K562 (cell line): Measurements from ENCODE around the gene SNAPC3. TPM values are rescaled to one million over a fixed set of nuclear protein-coding genes. Genes with fewer than 3 reads are reported as not detected.

Experiments
- CBX2 ChIP-seq: fragments of 200-600 bp; sonication (generic); IDR thresholded peaks from one replicate; pipeline ENCODE4 v1.6.1; 2012; ENCODE audit warnings: mild to moderate bottlenecking, low read length, inconsistent platforms; ENCODE audit not compliant: insufficient read depth, poor library complexity, severe bottlenecking
- CBX5 ChIP-seq: IDR thresholded peaks from 2 replicates; pipeline ENCODE4 v1.6.1; 2014; ENCODE audit warnings: low read depth, borderline replicate concordance
- CCAR2 ChIP-seq: fragments of 200-400 bp; formaldehyde crosslinking; IDR thresholded peaks from 2 replicates; pipeline ENCODE4 v1.6.1; 2017; ENCODE audit warnings: mild to moderate bottlenecking, low read depth, low read length
- CXXC5 ChIP-seq: fragments of 250-450 bp; sonication (Bioruptor Pico); IDR thresholded peaks from 2 replicates; pipeline ENCODE4 v1.8.0; 2022; ENCODE audit warnings: inconsistent platforms, mild to moderate bottlenecking, moderate library complexity
- FOXP1 ChIP-seq: sonication (generic); formaldehyde crosslinking; IDR thresholded peaks from 2 replicates; pipeline ENCODE4 v1.8.0; 2022; ENCODE audit warnings: mild to moderate bottlenecking, missing genetic modification reagents
- KDM5B ChIP-seq: fragments of 200-600 bp; sonication (generic); IDR thresholded peaks from 2 replicates; pipeline ENCODE4 v1.6.1; 2012; ENCODE audit warnings: low read depth, mild to moderate bottlenecking, moderate library complexity, low read length, control low read depth, inconsistent platforms; ENCODE audit not compliant: insufficient replicate concordance
- MCM3 ChIP-seq: fragments of 450-650 bp; IDR thresholded peaks from 2 replicates; pipeline ENCODE4 v1.6.1; 2016
- MYBL2 ChIP-seq, 2 experiments: fragments of 450-650 bp in 1 of 2; sonication (generic) in 1 of 2; formaldehyde crosslinking in 1 of 2; IDR thresholded peaks; 2 replicates each; pipeline versions ENCODE4 v1.6.1 to v1.8.1; 2017 to 2022; ENCODE audit warnings: borderline replicate concordance in 1 of 2, inconsistent platforms in 1 of 2, low read depth in 1 of 2, mild to moderate bottlenecking in 1 of 2, missing genetic modification reagents in 1 of 2, moderate library complexity in 1 of 2
- NFE2 ChIP-seq: IDR thresholded peaks from 2 replicates; pipeline ENCODE4 v1.6.1; 2014; ENCODE audit warnings: antibody characterized with exemption, low read depth
- PCBP2 ChIP-seq: fragments of 200-400 bp; formaldehyde crosslinking; IDR thresholded peaks from 2 replicates; pipeline ENCODE4 v1.6.1; 2018; ENCODE audit warnings: low read length, low read depth, mild to moderate bottlenecking, moderate library complexity; ENCODE audit not compliant: poor library complexity, severe bottlenecking
- RBM17 ChIP-seq: fragments of 200-400 bp; formaldehyde crosslinking; IDR thresholded peaks from 2 replicates; pipeline ENCODE4 v1.6.1; 2017; ENCODE audit warnings: low read depth, mild to moderate bottlenecking, low read length, borderline replicate concordance
- RBM39 ChIP-seq: fragments of 200-400 bp; formaldehyde crosslinking; optimal IDR thresholded peaks from 2 replicates; pipeline ENCODE3; 2018; ENCODE audit warnings: low read depth, low read length
- SMAD3 ChIP-seq: fragments of 450-650 bp; formaldehyde crosslinking; conservative IDR thresholded peaks from 2 replicates; pipeline ENCODE4 v1.4.0; 2020; ENCODE audit warnings: mild to moderate bottlenecking
- ZBTB7A ChIP-seq: IDR thresholded peaks from 2 replicates; pipeline ENCODE4 v1.6.1; 2011; ENCODE audit warnings: low read depth, mild to moderate bottlenecking, low read length, moderate library complexity, borderline replicate concordance; ENCODE audit not compliant: control insufficient read depth
- ZNF584 ChIP-seq: fragments of 200-800 bp; sonication (Bioruptor generic); IDR thresholded peaks from 2 replicates; pipeline ENCODE4 v1.6.1; 2016; ENCODE audit warnings: low read depth, mild to moderate bottlenecking, missing genetic modification characterization, missing compliant biosample characterization
- ZNF699 ChIP-seq: fragments of 250-450 bp; sonication (Bioruptor Pico); IDR thresholded peaks from 2 replicates; pipeline ENCODE4 v1.8.0; 2021; ENCODE audit warnings: mild to moderate bottlenecking, moderate library complexity; ENCODE audit not compliant: insufficient replicate concordance
- polyA plus RNA-seq, 8 experiments: library from polyadenylated mRNA; depleted of rRNA in 4 of 8; stranded (reverse) in 5 of 8; unstranded in 3 of 8; fragments of >200 nt; fragmentation: Nextera tagmentation in 2 of 8; fragmentation: Illumina TruSeq in 1 of 8; extraction: Ambion mirVana in 2 of 8; extraction: Trizol in 1 of 8; gene quantifications; 2 replicates each; pipeline versions ENCODE4 v1.2.1 to v1.2.3, GENCODE V29; 2011 to 2014; ENCODE audit warnings: inconsistent platforms in 1 of 8, missing spikeins in 1 of 8
- total RNA-seq, 7 experiments: library from RNA; depleted of rRNA in 6 of 7; stranded (reverse); fragments of >200 nt in 6 of 7; fragmentation: Illumina TruSeq in 2 of 7; extraction: Trizol in 2 of 7; gene quantifications; 2 replicates each; pipeline versions ENCODE4 v1.2.1 to v1.2.3, GENCODE V29; 2011 to 2021; ENCODE audit warnings: low replicate concordance in 1 of 7
- TF ChIP-seq, protein P1 (sequence below), 2 experiments: IDR thresholded peaks in 1 of 2; conservative IDR thresholded peaks in 1 of 2; 2 replicates each; pipeline ENCODE4 v1.6.1; 2016; ENCODE audit warnings: low read depth in 2 of 2, mild to moderate bottlenecking in 1 of 2, missing compliant biosample characterization in 1 of 2, missing genetic modification characterization in 1 of 2, moderate library complexity in 1 of 2
- TF ChIP-seq, protein P2 (sequence below): sonication (generic); formaldehyde crosslinking; IDR thresholded peaks from 2 replicates; pipeline ENCODE4 v1.8.0; 2022; ENCODE audit warnings: missing genetic modification reagents, mild to moderate bottlenecking, borderline replicate concordance
- TF ChIP-seq, protein P3 (sequence below): fragments of 250-450 bp; sonication (Bioruptor Pico); IDR thresholded peaks from 2 replicates; pipeline ENCODE4 v1.8.0; 2022; ENCODE audit warnings: moderate library complexity, mild to moderate bottlenecking, inconsistent platforms
- TF ChIP-seq, protein P4 (sequence below): fragments of 450-650 bp; formaldehyde crosslinking; IDR thresholded peaks from 2 replicates; pipeline ENCODE4 v1.4.0; 2020; ENCODE audit warnings: mild to moderate bottlenecking, moderate library complexity

SNAPC3 gene
- total and polyA plus RNA-seq, 9 of the 15 experiments (the other 6 are each of a cell fraction or from before 2014, with no cell fraction given) = 2.3 to 38.9 (median 19.8) TPM

DNA sequence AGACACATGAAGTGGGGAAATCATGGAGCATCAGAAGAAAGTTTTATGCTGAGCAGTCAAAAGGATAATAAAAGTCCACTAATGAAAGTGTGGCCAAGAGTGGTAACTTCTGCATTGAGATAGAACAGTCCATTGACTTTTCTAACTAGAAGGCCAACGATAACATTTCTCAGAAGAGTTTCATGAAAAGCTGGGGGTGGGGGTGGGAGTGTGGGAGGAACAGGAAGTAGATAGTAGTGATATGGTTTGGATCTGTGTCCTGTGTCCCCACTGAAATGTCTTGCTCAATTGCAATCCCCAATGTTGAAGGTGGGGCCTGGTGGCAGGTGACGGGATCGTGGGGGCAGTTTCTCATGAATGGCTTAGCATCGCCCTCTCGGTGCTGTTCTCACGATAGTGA, 36.2 kb upstream of the SNAPC3 start (continued):
- TF ChIP-seq, protein P1, sequence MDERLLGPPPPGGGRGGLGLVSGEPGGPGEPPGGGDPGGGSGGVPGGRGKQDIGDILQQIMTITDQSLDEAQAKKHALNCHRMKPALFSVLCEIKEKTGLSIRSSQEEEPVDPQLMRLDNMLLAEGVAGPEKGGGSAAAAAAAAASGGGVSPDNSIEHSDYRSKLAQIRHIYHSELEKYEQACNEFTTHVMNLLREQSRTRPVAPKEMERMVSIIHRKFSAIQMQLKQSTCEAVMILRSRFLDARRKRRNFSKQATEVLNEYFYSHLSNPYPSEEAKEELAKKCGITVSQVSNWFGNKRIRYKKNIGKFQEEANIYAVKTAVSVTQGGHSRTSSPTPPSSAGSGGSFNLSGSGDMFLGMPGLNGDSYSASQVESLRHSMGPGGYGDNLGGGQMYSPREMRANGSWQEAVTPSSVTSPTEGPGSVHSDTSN (CRISPR knock-in tag; IDR thresholded peaks at IDR 0.05; ENCODE audit: low read depth) = no peak
- TF ChIP-seq, protein P1 (tag; conservative IDR thresholded peaks at IDR 0.05; ENCODE audit: low read depth) = no peak
- TF ChIP-seq KDM5B (no peak), FOXP1 (CRISPR knock-in tag) (no peak), MYBL2 (IDR thresholded peaks at IDR 0.05; ENCODE audit: low read depth) (no peak), MYBL2 (CRISPR knock-in tag; IDR thresholded peaks at IDR 0.05; ENCODE audit: borderline replicate concordance) (no peak), PCBP2 (no peak), CXXC5 (CRISPR knock-in tag) (peak; percentile 46; the same call in 1 of the 2 replicates), SMAD3 (CRISPR knock-in tag) (no peak), CBX2 (no peak), MCM3 (no peak), ZNF699 (CRISPR knock-in tag) (no peak), ZNF584 (CRISPR knock-in tag) (no peak), ZBTB7A (no peak), RBM39 (no peak), CBX5 (no peak), NFE2 (no peak), RBM17 (no peak), CCAR2 (no peak)
- TF ChIP-seq, protein P2, sequence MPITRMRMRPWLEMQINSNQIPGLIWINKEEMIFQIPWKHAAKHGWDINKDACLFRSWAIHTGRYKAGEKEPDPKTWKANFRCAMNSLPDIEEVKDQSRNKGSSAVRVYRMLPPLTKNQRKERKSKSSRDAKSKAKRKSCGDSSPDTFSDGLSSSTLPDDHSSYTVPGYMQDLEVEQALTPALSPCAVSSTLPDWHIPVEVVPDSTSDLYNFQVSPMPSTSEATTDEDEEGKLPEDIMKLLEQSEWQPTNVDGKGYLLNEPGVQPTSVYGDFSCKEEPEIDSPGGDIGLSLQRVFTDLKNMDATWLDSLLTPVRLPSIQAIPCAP (CRISPR knock-in tag) = no peak
- TF ChIP-seq, protein P3, sequence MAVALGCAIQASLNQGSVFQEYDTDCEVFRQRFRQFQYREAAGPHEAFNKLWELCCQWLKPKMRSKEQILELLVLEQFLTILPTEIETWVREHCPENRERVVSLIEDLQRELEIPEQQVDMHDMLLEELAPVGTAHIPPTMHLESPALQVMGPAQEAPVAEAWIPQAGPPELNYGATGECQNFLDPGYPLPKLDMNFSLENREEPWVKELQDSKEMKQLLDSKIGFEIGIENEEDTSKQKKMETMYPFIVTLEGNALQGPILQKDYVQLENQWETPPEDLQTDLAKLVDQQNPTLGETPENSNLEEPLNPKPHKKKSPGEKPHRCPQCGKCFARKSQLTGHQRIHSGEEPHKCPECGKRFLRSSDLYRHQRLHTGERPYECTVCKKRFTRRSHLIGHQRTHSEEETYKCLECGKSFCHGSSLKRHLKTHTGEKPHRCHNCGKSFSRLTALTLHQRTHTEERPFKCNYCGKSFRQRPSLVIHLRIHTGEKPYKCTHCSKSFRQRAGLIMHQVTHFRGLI (CRISPR knock-in tag) = no peak
- TF ChIP-seq, protein P4, sequence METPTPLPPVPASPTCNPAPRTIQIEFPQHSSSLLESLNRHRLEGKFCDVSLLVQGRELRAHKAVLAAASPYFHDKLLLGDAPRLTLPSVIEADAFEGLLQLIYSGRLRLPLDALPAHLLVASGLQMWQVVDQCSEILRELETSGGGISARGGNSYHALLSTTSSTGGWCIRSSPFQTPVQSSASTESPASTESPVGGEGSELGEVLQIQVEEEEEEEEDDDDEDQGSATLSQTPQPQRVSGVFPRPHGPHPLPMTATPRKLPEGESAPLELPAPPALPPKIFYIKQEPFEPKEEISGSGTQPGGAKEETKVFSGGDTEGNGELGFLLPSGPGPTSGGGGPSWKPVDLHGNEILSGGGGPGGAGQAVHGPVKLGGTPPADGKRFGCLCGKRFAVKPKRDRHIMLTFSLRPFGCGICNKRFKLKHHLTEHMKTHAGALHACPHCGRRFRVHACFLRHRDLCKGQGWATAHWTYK (CRISPR knock-in tag) = no peak
